Measurements from ENCODE around the gene LRG1.

LRG1 gene

GRCh38 chr19:4575267-4576015 is 35.6 kb upstream of the LRG1 start:
- TF ChIP-seq CTCF (IDR thresholded peaks at IDR 0.05; ENCODE audit: low read depth, low read length): no peak
- DNase-seq (ENCODE audit: low read depth in 2 of 2): peak; percentile 99 to 100
- no peak overlapping the region for H3K4me3 ChIP-seq (replicated peaks in 1 of 2; ENCODE audit: low read depth in 2 of 2, low read length in 2 of 2)

- no peak overlapping the region for H3K4me3 ChIP-seq (replicated peaks in 1 of 2; ENCODE audit: low read depth in 2 of 2, low read length in 2 of 2)
- no peak for DNase-seq (ENCODE audit: low read depth in 2 of 2)
Observed at GRCh38 chr19:4573682-4574081, 33.8 kb upstream of the LRG1 start.

GRCh38 chr19:4571305-4571917 is 31.6 kb upstream of the LRG1 start:
- H3K4me3 ChIP-seq (replicated peaks in 1 of 2; ENCODE audit: low read depth in 2 of 2, low read length in 2 of 2): no peak overlapping the region
- TF ChIP-seq CTCF (IDR thresholded peaks at IDR 0.05; ENCODE audit: low read depth, low read length): no peak
- DNase-seq (ENCODE audit: low read depth in 2 of 2): peak in 1 of 2 donors; percentile 67

More at GRCh38 chr19:4573682-4574081, 33.8 kb upstream of the LRG1 start:
- no peak for TF ChIP-seq CTCF (IDR thresholded peaks at IDR 0.05; ENCODE audit: low read depth, low read length)

GRCh38 chr19:4570916-4571304 is 31.1 kb upstream of the LRG1 start:
- H3K4me3 ChIP-seq (replicated peaks in 1 of 2; ENCODE audit: low read depth in 2 of 2, low read length in 2 of 2): no peak overlapping the region
- no peak for DNase-seq (ENCODE audit: low read depth in 2 of 2)
- no peak for TF ChIP-seq CTCF (IDR thresholded peaks at IDR 0.05; ENCODE audit: low read depth, low read length)

- TF ChIP-seq CTCF (IDR thresholded peaks at IDR 0.05; ENCODE audit: low read depth, low read length): no peak
- DNase-seq (ENCODE audit: low read depth in 2 of 2): no peak
- H3K4me3 ChIP-seq (replicated peaks in 1 of 2; ENCODE audit: low read depth in 2 of 2, low read length in 2 of 2): no peak overlapping the region
Observed at GRCh38 chr19:4570402-4570801, 30.6 kb upstream of the LRG1 start.

- no peak for DNase-seq (ENCODE audit: low read depth in 2 of 2)
- no peak for TF ChIP-seq CTCF (IDR thresholded peaks at IDR 0.05; ENCODE audit: low read depth, low read length)
- no peak overlapping the region for H3K4me3 ChIP-seq (replicated peaks in 1 of 2; ENCODE audit: low read depth in 2 of 2, low read length in 2 of 2)
Observed at GRCh38 chr19:4568886-4569285, 29.1 kb upstream of the LRG1 start.
